ENCODE measurements around the gene MAP3K20. TPM values are rescaled to one million over a fixed set of nuclear protein-coding genes. Genes with fewer than 3 reads are reported as not detected.
"Not testable (repeated sequence)": the region's sequence is repeated elsewhere in the genome, so short reads cannot be mapped to it uniquely, and the experiment has no call there.

MAP3K20 gene
- total RNA-seq, 2 donors from 2014 or later, result 138 to 167 TPM

DNA sequence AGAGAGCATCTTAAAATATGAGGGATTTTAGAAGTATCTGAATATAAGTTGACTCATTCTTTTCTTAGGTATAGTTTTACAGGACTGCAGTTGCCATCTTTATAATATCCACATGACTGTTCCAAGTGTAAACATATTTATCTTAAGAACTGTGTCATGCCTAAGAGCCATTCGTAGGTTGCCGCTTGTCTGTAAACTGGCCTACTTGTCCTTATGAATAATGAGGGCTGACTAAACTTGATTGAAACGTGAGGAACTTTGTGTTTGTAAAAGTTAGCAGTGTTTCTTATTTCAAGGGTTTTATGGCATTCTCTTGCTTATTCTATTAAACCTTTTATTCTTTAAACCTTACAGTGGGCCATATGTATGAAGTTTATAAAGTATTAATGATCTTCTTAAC lies 99.6 kb downstream of the MAP3K20 start:
- DNase-seq (ENCODE audit: low spot score), result no peak
- intact Hi-C loops (cut with DNase I), result no loop called here

DNA sequence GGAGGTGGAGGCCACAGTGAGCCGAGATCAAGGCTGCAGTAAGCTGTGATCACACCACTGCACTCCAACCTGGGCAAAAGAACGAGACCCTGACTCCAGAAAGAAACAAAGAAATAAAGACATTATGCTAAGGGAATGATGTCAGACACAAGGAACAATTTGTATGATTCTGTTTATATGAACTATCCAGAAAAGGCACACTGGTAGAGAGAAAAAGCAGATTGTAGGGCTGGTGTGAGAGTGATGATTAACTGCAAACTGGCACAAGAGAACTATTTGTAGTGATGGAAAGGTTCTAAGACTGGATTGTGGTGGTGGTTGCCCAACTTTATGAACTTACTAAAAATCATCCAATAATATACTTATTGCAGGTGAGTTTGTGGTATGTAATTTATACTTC lies 106.3 kb downstream of the MAP3K20 start:
- intact Hi-C loops (cut with DNase I), result no loop called here

GRCh38 chr2:173184031-173185004 lies 108.7 kb downstream of the MAP3K20 start:
- DNase-seq (ENCODE audit: low spot score), result peak; percentile 86
- intact Hi-C loops (cut with DNase I), result no loop called here

More for the DNA sequence above, 106.3 kb downstream of the MAP3K20 start:
- no peak for DNase-seq (ENCODE audit: low spot score)

DNA sequence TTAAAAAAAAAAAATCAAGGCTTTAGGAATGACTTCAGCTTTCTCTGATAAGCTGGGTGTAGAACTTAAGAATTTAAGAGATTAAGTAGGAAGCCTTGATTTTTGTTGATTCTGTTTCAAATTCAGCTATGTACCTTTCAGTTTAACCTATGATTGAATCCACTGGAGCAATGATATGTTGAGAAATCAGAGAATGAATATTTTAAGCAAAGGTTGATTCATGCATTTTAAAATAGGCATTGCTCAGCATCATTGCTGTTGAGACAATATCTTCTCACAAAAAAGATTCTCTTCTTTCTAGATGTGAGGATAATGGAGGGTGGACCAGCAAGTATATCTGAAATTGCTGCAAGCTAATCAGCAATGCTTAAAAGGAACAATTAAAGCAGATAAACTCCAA lies 109.8 kb downstream of the MAP3K20 start:
- intact Hi-C loops (cut with DNase I), result no loop called here
- no peak for DNase-seq (ENCODE audit: low spot score)

- intact Hi-C loops (cut with DNase I), result no loop called here
Observed at GRCh38 chr2:173187941-173188788, 112.5 kb downstream of the MAP3K20 start.

DNA sequence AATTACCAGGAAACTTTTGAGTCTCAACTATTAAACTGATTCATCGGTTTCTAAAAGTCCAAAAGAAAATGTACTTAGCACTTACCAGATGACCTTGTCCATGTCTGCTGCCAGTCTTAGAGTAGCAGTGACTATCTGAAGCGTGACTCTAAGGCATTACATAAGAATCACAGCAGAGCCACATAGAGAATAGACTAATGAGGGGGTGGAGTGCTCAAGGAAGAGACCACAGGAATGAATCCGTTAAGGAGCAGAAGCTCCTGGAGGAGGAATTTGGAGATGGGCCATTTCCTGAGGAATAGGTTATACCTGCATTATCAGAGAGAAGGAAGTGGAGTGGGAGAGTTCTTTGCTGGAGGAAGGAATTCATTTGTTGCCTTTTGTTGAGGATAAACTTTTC lies 116.0 kb downstream of the MAP3K20 start:
- DNase-seq (ENCODE audit: low spot score), result no peak
- intact Hi-C loops (cut with DNase I), result no loop called here

More at GRCh38 chr2:173187941-173188788, 112.5 kb downstream of the MAP3K20 start:
- no peak for DNase-seq (ENCODE audit: low spot score)

DNA sequence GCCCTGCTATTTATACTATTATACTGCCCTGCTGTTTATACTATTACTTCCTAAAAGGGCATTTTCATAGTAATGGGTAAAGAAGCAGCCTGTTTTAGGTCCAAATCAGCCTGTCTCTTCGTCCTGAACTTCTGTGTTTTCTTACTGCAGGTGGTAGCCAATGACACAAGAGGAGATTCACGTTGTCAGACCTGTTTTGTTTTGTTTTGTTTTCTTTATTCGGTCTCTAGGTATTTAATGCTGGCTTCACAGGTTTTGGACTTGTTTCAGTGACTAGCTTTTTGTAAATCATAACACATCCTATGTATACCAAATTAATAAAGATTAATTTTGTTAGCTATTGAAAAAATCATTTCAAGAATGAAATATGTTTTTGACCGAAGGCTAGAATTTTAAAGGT lies 116.4 kb downstream of the MAP3K20 start:
- no peak for DNase-seq (ENCODE audit: low spot score)
- intact Hi-C loops (cut with DNase I), result no loop called here

- intact Hi-C loops (cut with DNase I), result no loop called here
Observed at GRCh38 chr2:173193925-173194324, 118.3 kb downstream of the MAP3K20 start.

GRCh38 chr2:173195100-173195499 lies 119.5 kb downstream of the MAP3K20 start:
- no peak for DNase-seq (ENCODE audit: low spot score)
- intact Hi-C loops (cut with DNase I), result no loop called here

More at GRCh38 chr2:173193925-173194324, 118.3 kb downstream of the MAP3K20 start:
- DNase-seq (ENCODE audit: low spot score), result no peak

GRCh38 chr2:173196080-173196479 lies 120.4 kb downstream of the MAP3K20 start:
- intact Hi-C loops (cut with DNase I), result no loop called here
- no peak for DNase-seq (ENCODE audit: low spot score)

DNA sequence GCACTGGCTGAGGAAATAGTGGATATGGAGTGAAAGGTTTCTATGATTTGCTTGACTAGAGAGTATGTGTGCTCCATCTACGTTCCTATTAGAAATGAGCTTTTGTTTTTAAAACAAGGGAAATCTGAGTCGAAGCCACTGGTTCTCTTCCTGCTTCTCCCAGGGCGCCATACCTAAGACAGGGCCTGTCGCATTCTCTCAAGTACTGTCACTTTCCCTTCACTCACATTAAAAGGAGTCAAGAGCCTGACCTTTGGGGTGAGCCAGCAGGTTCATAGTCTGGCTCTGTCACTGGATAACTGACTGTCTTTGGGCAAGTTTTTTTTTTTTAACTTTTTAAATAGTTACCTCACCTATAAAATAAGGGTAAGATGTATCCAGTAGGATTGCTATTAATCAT lies 121.0 kb downstream of the MAP3K20 start:
- intact Hi-C loops (cut with DNase I), result no loop called here
- DNase-seq (ENCODE audit: low spot score), result no peak

DNA sequence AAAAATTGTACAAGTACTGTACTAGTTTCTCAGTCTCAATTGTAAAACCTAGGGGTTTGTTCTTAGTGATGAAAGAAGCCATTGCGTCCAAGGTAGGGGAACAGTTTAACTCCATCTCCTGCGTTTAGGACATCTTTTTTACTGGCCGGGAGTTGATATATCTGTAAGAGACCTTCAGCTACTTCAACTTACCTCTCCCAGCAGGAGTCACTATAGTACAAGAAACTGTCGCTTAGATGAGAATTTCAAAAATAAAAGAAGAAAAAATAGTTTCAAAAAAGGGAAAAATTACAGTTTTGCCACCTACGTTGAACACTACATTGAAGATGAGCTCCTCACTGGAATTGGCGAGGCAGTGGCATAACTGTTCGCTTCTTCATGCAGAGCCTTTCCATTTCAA lies 122.7 kb downstream of the MAP3K20 start:
- DNase-seq (ENCODE audit: low spot score), result no peak
- intact Hi-C loops (cut with DNase I), result no loop called here

- DNase-seq (ENCODE audit: low spot score), result no peak
- intact Hi-C loops (cut with DNase I), result no loop called here
Observed at GRCh38 chr2:173199294-173199693, 123.6 kb downstream of the MAP3K20 start.

DNA sequence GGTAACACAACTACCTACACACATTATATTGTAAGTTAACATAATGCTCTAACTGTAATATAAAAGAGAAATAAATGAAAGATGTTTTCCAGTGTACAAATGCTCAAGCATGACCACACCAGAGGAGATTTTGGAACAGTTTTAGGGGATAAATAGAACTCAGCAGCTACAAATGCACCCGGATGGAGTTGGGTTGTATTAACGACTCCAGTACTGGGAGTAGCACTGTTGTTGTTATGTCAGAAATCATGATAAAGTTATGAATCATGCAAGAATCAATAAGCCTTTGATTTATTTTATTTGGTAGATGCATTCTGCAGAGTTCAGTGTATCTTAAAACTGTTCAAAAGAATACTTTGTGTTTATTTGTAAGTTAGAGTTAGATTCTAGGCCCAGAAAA lies 126.9 kb downstream of the MAP3K20 start:
- DNase-seq (ENCODE audit: low spot score), result no peak
- intact Hi-C loops (cut with DNase I), result no loop called here

DNA sequence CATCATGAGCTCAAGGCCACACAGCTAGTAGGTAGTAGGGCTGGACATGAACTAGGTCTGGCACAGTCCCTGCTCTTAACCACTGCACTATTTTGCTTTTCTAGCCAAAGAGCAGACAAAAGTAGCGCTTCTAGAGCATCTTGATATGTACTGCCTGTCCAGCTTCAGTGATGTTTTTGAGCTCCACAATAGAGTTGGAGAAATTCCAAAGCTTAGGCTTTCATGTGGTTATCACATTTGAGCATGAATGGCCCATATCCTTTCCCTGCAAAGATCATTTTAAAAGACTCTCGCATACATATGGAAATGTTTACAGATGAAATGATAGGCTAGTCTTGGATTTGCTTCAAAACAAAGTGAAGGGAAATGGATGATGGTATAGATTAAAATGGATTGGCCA lies 128.7 kb downstream of the MAP3K20 start:
- DNase-seq (ENCODE audit: low spot score), result no peak
- intact Hi-C loops (cut with DNase I), result no loop called here

DNA sequence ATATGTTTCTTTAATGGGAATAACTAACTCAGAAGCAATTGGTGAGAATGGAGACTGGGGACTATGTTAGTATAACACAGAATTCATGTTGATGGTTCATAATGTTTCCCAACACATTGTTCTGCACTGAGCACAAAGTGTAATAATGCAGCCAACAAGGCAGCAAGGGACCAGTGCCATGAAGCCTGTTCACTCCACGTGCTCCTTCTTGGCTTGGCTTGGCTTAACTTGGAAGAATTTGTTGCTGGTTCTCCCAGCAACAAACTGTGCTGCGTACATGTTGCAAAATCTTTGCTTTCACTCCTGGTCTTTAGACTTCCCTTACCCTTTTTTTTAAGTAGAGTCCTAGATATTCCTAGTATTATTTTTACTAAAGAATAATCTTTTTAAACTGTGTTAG lies 129.7 kb downstream of the MAP3K20 start:
- intact Hi-C loops (cut with DNase I), result loop anchor here in 1 of 2 donors (5.0 kb wide), 1 partner anchor 128 kb away; the partner anchor contains the start of gene MAP3K20
- peak; percentile 87 for DNase-seq (ENCODE audit: low spot score)

- intact Hi-C loops (cut with DNase I), result loop anchor here in 1 of 2 donors (5.0 kb wide), 1 partner anchor 130 kb away; the partner anchor contains the start of gene MAP3K20
- DNase-seq (ENCODE audit: low spot score), result not testable (repeated sequence)
Observed at GRCh38 chr2:173207124-173207523, 131.5 kb downstream of the MAP3K20 start.

- DNase-seq (ENCODE audit: low spot score), result no peak
- intact Hi-C loops (cut with DNase I), result loop anchor here in 1 of 2 donors (5.0 kb wide), 1 partner anchor 183 kb away; no protein-coding TSS in a partner anchor
Observed at GRCh38 chr2:173210270-173211196, 134.9 kb downstream of the MAP3K20 start.

DNA sequence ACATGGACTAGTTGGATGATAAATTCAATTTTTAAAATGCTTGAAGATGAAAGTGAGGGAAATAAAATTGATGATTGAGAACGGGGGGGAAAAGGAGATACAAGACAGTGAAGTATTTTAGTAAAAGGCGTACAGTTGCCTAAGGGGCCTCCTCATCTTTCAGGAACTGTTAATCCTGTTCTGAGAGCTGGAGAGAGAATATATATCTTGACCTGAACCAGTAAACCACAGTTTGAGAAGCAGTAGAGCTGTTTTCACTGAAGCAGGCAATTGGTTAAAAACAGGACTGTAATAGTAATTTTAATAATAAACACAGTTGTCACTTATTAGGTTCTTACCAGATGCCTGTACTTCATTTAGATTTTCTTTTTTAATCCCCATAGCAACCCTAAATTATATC lies 137.5 kb downstream of the MAP3K20 start:
- no peak for DNase-seq (ENCODE audit: low spot score)
- intact Hi-C loops (cut with DNase I), result loop anchor here in 1 of 2 donors (5.0 kb wide), 1 partner anchor 186 kb away; no protein-coding TSS in a partner anchor

Data from posterior vena cava (tissue), 2 donors.